HepG2 (cell line): Measurements from ENCODE around the gene AUP1. TPM values are rescaled to one million over a fixed set of nuclear protein-coding genes. Genes with fewer than 3 reads are reported as not detected.

Experiments
- CREM ChIP-seq, 2 experiments: sonication (generic) in 1 of 2; formaldehyde crosslinking in 1 of 2; IDR thresholded peaks; 2 replicates each; pipeline versions ENCODE4 v1.4.0 to v1.6.1; 2016 to 2020; ENCODE audit warnings: antibody characterized with exemption in 1 of 2, mild to moderate bottlenecking in 1 of 2, missing genetic modification reagents in 1 of 2
- DMAP1 ChIP-seq: IDR thresholded peaks from 2 replicates; pipeline ENCODE4 v1.6.1; 2016
- GATA4 ChIP-seq: sonication (generic); IDR thresholded peaks from 2 replicates; pipeline ENCODE4 v1.6.1; 2016; ENCODE audit warnings: antibody characterized with exemption, low read depth, borderline replicate concordance
- HBP1 ChIP-seq: IDR thresholded peaks from 2 replicates; pipeline ENCODE4 v1.6.1; 2016; ENCODE audit warnings: low read depth, control low read depth
- HDAC1 ChIP-seq: sonication (generic); formaldehyde crosslinking; IDR thresholded peaks from 2 replicates; pipeline ENCODE4 v1.5.1; 2020; ENCODE audit warnings: mild to moderate bottlenecking, missing genetic modification reagents
- HINFP ChIP-seq: sonication (generic); formaldehyde crosslinking; IDR thresholded peaks from 2 replicates; pipeline ENCODE4 v1.4.0; 2020; ENCODE audit warnings: low read depth, mild to moderate bottlenecking, missing genetic modification reagents
- LRRFIP1 ChIP-seq: sonication (generic); formaldehyde crosslinking; conservative IDR thresholded peaks from 2 replicates; pipeline ENCODE4 v1.4.0; 2020; ENCODE audit warnings: missing genetic modification reagents
- SRSF1 ChIP-seq: fragments of 200-400 bp; formaldehyde crosslinking; optimal IDR thresholded peaks from 2 replicates; pipeline ENCODE3; 2017; ENCODE audit warnings: mild to moderate bottlenecking, low read depth, low read length, moderate library complexity
- STAT6 ChIP-seq: sonication (generic); formaldehyde crosslinking; IDR thresholded peaks from 2 replicates; pipeline ENCODE4 v1.4.0; 2020; ENCODE audit warnings: missing genetic modification reagents, mild to moderate bottlenecking, borderline replicate concordance
- TBL1XR1 ChIP-seq: fragments of 150-350 bp; IDR thresholded peaks from 2 replicates; pipeline ENCODE4 v1.6.1; 2014; ENCODE audit warnings: borderline replicate concordance, low read length; ENCODE audit not compliant: partially characterized antibody
- WIZ ChIP-seq: sonication (generic); formaldehyde crosslinking; IDR thresholded peaks from 2 replicates; pipeline ENCODE4 v1.5.1; 2020; ENCODE audit warnings: mild to moderate bottlenecking, missing genetic modification reagents
- ZNF101 ChIP-seq: sonication (generic); formaldehyde crosslinking; IDR thresholded peaks from 2 replicates; pipeline ENCODE4 v1.4.0; 2020; ENCODE audit warnings: mild to moderate bottlenecking, low read depth, missing genetic modification reagents, borderline replicate concordance
- ZNF234 ChIP-seq: sonication (generic); formaldehyde crosslinking; conservative IDR thresholded peaks from 2 replicates; pipeline ENCODE4 v1.5.1; 2020; ENCODE audit warnings: mild to moderate bottlenecking, missing genetic modification reagents
- ZNF513 ChIP-seq: sonication (generic); formaldehyde crosslinking; conservative IDR thresholded peaks from 2 replicates; pipeline ENCODE4 v1.5.0; 2020; ENCODE audit warnings: missing genetic modification reagents
- ZNF670 ChIP-seq: sonication (generic); formaldehyde crosslinking; IDR thresholded peaks from 2 replicates; pipeline ENCODE4 v1.8.0; 2022; ENCODE audit warnings: mild to moderate bottlenecking, missing genetic modification reagents, borderline replicate concordance
- ZNF781 ChIP-seq: sonication (generic); formaldehyde crosslinking; IDR thresholded peaks from 2 replicates; pipeline ENCODE4 v1.5.1; 2020; ENCODE audit warnings: borderline replicate concordance, mild to moderate bottlenecking, missing genetic modification reagents; ENCODE audit errors: not compliant biosample characterization
- ZNF839 ChIP-seq: sonication (generic); formaldehyde crosslinking; IDR thresholded peaks from 2 replicates; pipeline ENCODE4 v1.4.0; 2020; ENCODE audit warnings: missing genetic modification reagents, mild to moderate bottlenecking, borderline replicate concordance
- polyA plus RNA-seq, 8 experiments: library from polyadenylated mRNA; depleted of rRNA in 3 of 8; stranded (reverse) in 7 of 8; unstranded in 1 of 8; fragments of >200 nt; fragmentation: Illumina TruSeq in 4 of 8; extraction: Trizol in 4 of 8; gene quantifications; 2 replicates each; pipeline versions ENCODE4 v1.2.1 to v1.2.3, GENCODE V29; 2011 to 2016; ENCODE audit warnings: low read depth in 4 of 8, missing spikeins in 1 of 8, mixed read lengths in 1 of 8; ENCODE audit not compliant: insufficient read depth in 1 of 8
- total RNA-seq, 5 experiments: library from RNA; depleted of rRNA; stranded (reverse); fragments of >200 nt; fragmentation: Illumina TruSeq; extraction: Trizol; gene quantifications; 2 replicates each; pipeline ENCODE4 v1.2.3, GENCODE V29; 2016; ENCODE audit warnings: low read depth in 1 of 5

The AUP1 gene
- total and polyA plus RNA-seq, 2 of the 13 experiments (the other 11 are each of a cell fraction or from before 2014, with no cell fraction given) = 174 to 267 TPM

GRCh38 chr2:74507145-74507925 lies 22.2 kb downstream of the AUP1 start, which contains the start of gene PCGF1 (continued):
- TF ChIP-seq STAT6 (peak; percentile 47; the same call in 1 of the 2 replicates), HINFP (CRISPR knock-in tag) (peak; percentile 97), ZNF670 (CRISPR knock-in tag) (peak; percentile 56; the same call in 1 of the 2 replicates), GATA4 (no peak), SRSF1 (peak; percentile 28), HDAC1 (CRISPR knock-in tag) (peak; percentile 75), ZNF839 (0 out of 2 replicates have a peak, but pooled peaks have one; percentile 44), WIZ (CRISPR knock-in tag) (no peak; the same call in 1 of the 2 replicates), CREM (IDR thresholded peaks at IDR 0.05) (peak; percentile 61; the same call in 1 of the 2 replicates), CREM (CRISPR knock-in tag; IDR thresholded peaks at IDR 0.05) (no peak), ZNF234 (CRISPR knock-in tag) (no peak), ZNF513 (CRISPR knock-in tag) (no peak), ZNF781 (CRISPR knock-in tag) (peak; percentile 35), ZNF101 (0 out of 2 replicates have a peak, but pooled peaks have one; percentile 26), TBL1XR1 (peak; percentile 29), DMAP1 (CRISPR knock-in tag) (peak; percentile 85), LRRFIP1 (no peak), HBP1 (CRISPR knock-in tag) (0 out of 2 replicates have a peak, but pooled peaks have one; percentile 44)
